Pancreas (tissue), 10 donors: Measurements from ENCODE around the gene ARHGDIG. TPM values are rescaled to one million over a fixed set of nuclear protein-coding genes. Genes with fewer than 3 reads are reported as not detected.

Experiments used
- ATAC-seq, 4 donors: fragments of 200-7000 bp; cut with Tn5 transposase; one replicate each; pipeline versions ENCODE4 v1.8.0 to v1.9.1; 2020; ENCODE audit warnings: mild to moderate bottlenecking in 4 of 4, moderate library complexity in 4 of 4
- DNase-seq, 6 donors: peaks; one replicate each; pipeline ENCODE4 v3.0.0-alpha.2; 2020
- FAIRE-seq: peaks from 2 replicates; lab custom pipeline; 2012; peaks lifted over from hg19 to GRCh38; lab: Jason Lieb, UNC
- H3K27ac ChIP-seq, 4 donors: fragments of 200-600 bp; sonication (generic); 1 replicate in 3 of 4; 2 replicates in 1 of 4; pipeline versions ENCODE4 v1.5.0 to v1.8.0; 2020
- H3K27me3 ChIP-seq, 4 donors: fragments of 200-600 bp; one replicate each; pipeline ENCODE4 v1.8.0; 2021
- H3K36me3 ChIP-seq, 3 donors: fragments of 200-600 bp; sonication (generic) in 1 of 3; one replicate each; pipeline versions ENCODE4 v1.5.0 to v1.8.0; 2020 to 2021
- H3K4me1 ChIP-seq, 3 donors: fragments of 200-600 bp; one replicate each; pipeline ENCODE4 v1.8.0; 2021
- H3K4me3 ChIP-seq, 4 donors: fragments of 200-600 bp; sonication (generic) in 2 of 4; one replicate each; pipeline versions ENCODE4 v1.5.0 to v1.8.0; 2020 to 2021
- H3K9me3 ChIP-seq, 4 donors: fragments of 200-600 bp; one replicate each; pipeline ENCODE4 v1.8.0; 2021
- CTCF ChIP-seq, 4 donors: fragments of 200-600 bp; sonication (generic) in 3 of 4; IDR thresholded peaks; one replicate each; pipeline versions ENCODE4 v1.5.0 to v1.8.0; 2021; ENCODE audit warnings: antibody characterized with exemption in 4 of 4
- WGBS, 2 donors: extraction: QIAGEN DNeasy Blood & Tissue Kit; methylation state at CpG; one replicate each; pipeline ENCODE4 v1.1.7; 2013; 5-methylcytosine and 5-hydroxymethylcytosine counted together
- intact Hi-C, 3 donors: fragments of 100-400 bp; cut with DNase I; formaldehyde crosslinking; loops; one replicate each; pipeline versions ENCODE4 v1.11.1 to v1.14.2; 2022
- polyA plus RNA-seq, 2 donors: library from polyadenylated mRNA; stranded (reverse); fragments of 200-250 nt; gene quantifications; one replicate each; pipeline ENCODE4 v1.2.3, GENCODE V29; 2013
- total RNA-seq, 6 donors: library from RNA; stranded (reverse); fragmentation: NEBNext Ultra II Directional in 4 of 6; extraction: Animal tissue kit (Norgen Biotek cat#: 25700) in 4 of 6; gene quantifications; one replicate each; pipeline versions ENCODE4 v1.2.1 to v1.2.4, GENCODE V29; 2021 to 2023
- donor health status: healthy with polysubstance abuse.
- donor health status: DM: no; HTN: no; CAD: no; lungs with moderate emphysema.
- donor health status: DM: no; HTN: no; CAD: no.
- donor health status: control.
- donor health status: control.
- donor health status: Bipolar disorder and iron deficiency.
- donor health status: DM: yes; HTN: yes; CAD: no.
- donor health status: DM: no; HTN: no; CAD: no.
- donor health status: DM: no; HTN: no; CAD: no.
- donor health status: DM: yes; HTN: yes; CAD: no.

Gene ARHGDIG
- total and polyA plus RNA-seq, 8 donors, result 5.6 to 165 (median 50.7) TPM

GRCh38 chr16:316741-317464 lies 36.5 kb downstream of the ARHGDIG start:
- H3K27ac ChIP-seq, result no peak overlapping the region
- H3K36me3 ChIP-seq, result peaks cover 0 to 8% (median 0%) of the 10 kb centered on the region in 3 donors
- intact Hi-C loops, result no loop called here
- H3K9me3 ChIP-seq, result no peaks in the 10 kb centered on the region
- no peak for FAIRE-seq
- no peak for TF ChIP-seq CTCF (IDR thresholded peaks at IDR 0.05)
- no peaks in the 10 kb centered on the region for H3K4me1 ChIP-seq
- WGBS, 2 donors, result 93 to 95% methylated on average over 16 to 19 of the region's 19 CpGs
- H3K4me3 ChIP-seq, result no peak overlapping the region
- H3K27me3 ChIP-seq, result no peaks in the 10 kb centered on the region
- ATAC-seq, result no peak
- DNase-seq, result no peak

- Histone ChIP-seq H3K9me3 (no peaks in the 10 kb centered on the region), H3K27me3 (no peaks in the 10 kb centered on the region), H3K27ac (no peak overlapping the region), H3K4me3 (no peak overlapping the region), H3K4me1 (no peaks in the 10 kb centered on the region), H3K36me3 (peaks cover 0 to 5% (median 0%) of the 10 kb centered on the region in 3 donors)
- no peak for FAIRE-seq
- no peak for DNase-seq
- TF ChIP-seq CTCF (IDR thresholded peaks at IDR 0.05), result no peak
- no peak for ATAC-seq
- 92 to 94% methylated on average over 5 of the region's 5 CpGs for whole genome bisulfite sequencing, 2 donors
- intact Hi-C loops, result no loop called here
Observed at GRCh38 chr16:317583-317982, 37.2 kb downstream of the ARHGDIG start.

- H3K27me3 ChIP-seq, result no peaks in the 10 kb centered on the region
- no peak overlapping the region for H3K4me3 ChIP-seq
- peaks cover 0 to 5% (median 0%) of the 10 kb centered on the region in 3 donors for H3K36me3 ChIP-seq
- FAIRE-seq (no peak), ATAC-seq (peak in 2 of 4 donors; percentile 9 to 46), DNase-seq (no peak)
- TF ChIP-seq CTCF (IDR thresholded peaks at IDR 0.05), result no peak
- intact Hi-C loops, result no loop called here
- H3K27ac ChIP-seq, result no peak overlapping the region
- WGBS, 2 donors, result 93% methylated on average over 22 of the region's 22 CpGs
- no peaks in the 10 kb centered on the region for H3K9me3 ChIP-seq
- no peaks in the 10 kb centered on the region for H3K4me1 ChIP-seq
Observed at GRCh38 chr16:318628-319027, 38.2 kb downstream of the ARHGDIG start.

GRCh38 chr16:320206-320605 lies 39.8 kb downstream of the ARHGDIG start:
- Histone ChIP-seq H3K4me1 (no peaks in the 10 kb centered on the region), H3K36me3 (peaks cover 0 to 5% (median 0%) of the 10 kb centered on the region in 3 donors), H3K27ac (no peak overlapping the region), H3K27me3 (no peaks in the 10 kb centered on the region), H3K4me3 (no peak overlapping the region), H3K9me3 (no peaks in the 10 kb centered on the region)
- DNase-seq, result no peak
- no peak for FAIRE-seq
- intact Hi-C loops, result no loop called here
- no peak for ATAC-seq
- no peak for TF ChIP-seq CTCF (IDR thresholded peaks at IDR 0.05)
- WGBS, 2 donors, result 91% methylated on average over 5 of the region's 5 CpGs

GRCh38 chr16:321532-321931 lies 41.1 kb downstream of the ARHGDIG start:
- H3K27me3 ChIP-seq, result no peaks in the 10 kb centered on the region
- no peak for FAIRE-seq
- intact Hi-C loops, result no loop called here
- 69 to 70% methylated on average over 9 of the region's 9 CpGs for WGBS, 2 donors
- no peaks in the 10 kb centered on the region for H3K4me1 ChIP-seq
- no peaks in the 10 kb centered on the region for H3K9me3 ChIP-seq
- no peak for DNase-seq
- H3K27ac ChIP-seq, result no peak overlapping the region
- TF ChIP-seq CTCF (IDR thresholded peaks at IDR 0.05), result no peak
- no peak for ATAC-seq
- H3K4me3 ChIP-seq, result no peak overlapping the region
- peaks cover 0 to 5% (median 0%) of the 10 kb centered on the region in 3 donors for H3K36me3 ChIP-seq
